GM21367 (cell line): ENCODE measurements around the gene MAGEL2.

Experiments
- ATAC-seq: cut with Tn5 transposase; IDR thresholded peaks from one replicate; pipeline ENCODE4 v1.9.1; 2021; ENCODE audit not compliant: unreplicated experiment

Gene MAGEL2

GRCh38 chr15:23647421-23648370 lies at the start of gene MAGEL2:
Gene MAGEL2 (minus strand): TSS chr15:23647867. CDS start chr15:23647742, 125 bp downstream.
- no peak for ATAC-seq

- no peak for ATAC-seq
Observed at GRCh38 chr15:23695282-23695681, 47.6 kb upstream of the MAGEL2 start.

GRCh38 chr15:23694592-23694991 lies 46.9 kb upstream of the MAGEL2 start:
- ATAC-seq: no peak

- ATAC-seq: no peak
Observed at GRCh38 chr15:23690450-23690852, 42.8 kb upstream of the MAGEL2 start.

GRCh38 chr15:23690015-23690414 lies 42.3 kb upstream of the MAGEL2 start:
- no peak for ATAC-seq

GRCh38 chr15:23687143-23687470 lies 39.4 kb upstream of the MAGEL2 start, which contains the start of gene NDN:
Gene NDN (minus strand): TSS chr15:23687305. CDS start chr15:23687217, 88 bp downstream.
- no peak for ATAC-seq

- ATAC-seq: no peak
Observed at GRCh38 chr15:23686466-23687142, 38.9 kb upstream of the MAGEL2 start.

GRCh38 chr15:23671481-23671880 lies 23.8 kb upstream of the MAGEL2 start:
- ATAC-seq: no peak

GRCh38 chr15:23670970-23671369 lies 23.3 kb upstream of the MAGEL2 start:
- ATAC-seq: no peak

GRCh38 chr15:23663232-23663631 lies 15.6 kb upstream of the MAGEL2 start:
- ATAC-seq: no peak

GRCh38 chr15:23648920-23649515 lies 1.4 kb upstream of the MAGEL2 start:
- ATAC-seq: no peak

- ATAC-seq: no peak
Observed at GRCh38 chr15:23647001-23647295, 719 bp downstream of the MAGEL2 start.

GRCh38 chr15:23646165-23647000 lies 1.3 kb downstream of the MAGEL2 start:
- ATAC-seq: no peak

- no peak for ATAC-seq
Observed at GRCh38 chr15:23645371-23646164, 2.1 kb downstream of the MAGEL2 start.

- ATAC-seq: no peak
Observed at GRCh38 chr15:23644829-23645228, 2.8 kb downstream of the MAGEL2 start.

- no peak for ATAC-seq
Observed at GRCh38 chr15:23642413-23643044, 5.1 kb downstream of the MAGEL2 start.

GRCh38 chr15:23634181-23634580 lies 13.5 kb downstream of the MAGEL2 start:
- ATAC-seq: no peak

- no peak for ATAC-seq
Observed at GRCh38 chr15:23629234-23629805, 18.3 kb downstream of the MAGEL2 start.

- no peak for ATAC-seq
Observed at GRCh38 chr15:23628612-23629233, 18.9 kb downstream of the MAGEL2 start.
